NCI-H1105 treated with DMSO at 0.1 percent for 48 hours (cell line): ENCODE results near the gene ZC3H18.

Source experiments
- DNase-seq: peaks from one replicate; lab custom pipeline; 2025; lab: John Stamatoyannopoulos, UW

The ZC3H18 gene

GRCh38 chr16:88678224-88678979 is 108.2 kb downstream of the ZC3H18 start:
- DNase-seq = no peak

GRCh38 chr16:88680554-88681083 is 110.4 kb downstream of the ZC3H18 start:
- no peak for DNase-seq

- no peak for DNase-seq
These were observed 111.0 kb downstream of the ZC3H18 start for GRCh38 chr16:88681084-88681680.
